HepG2 (cell line): Measurements from ENCODE around the gene PPP1R3F. TPM values are rescaled to one million over a fixed set of nuclear protein-coding genes. Genes with fewer than 3 reads are reported as not detected.

Source experiments
- ATAC-seq: fragments of 200-7000 bp; cut with Tn5 transposase; 3 replicates; pipeline ENCODE4 v1.9.1; 2020; ENCODE audit warnings: mild to moderate bottlenecking, moderate library complexity
- BruUV-seq: library from RNA; stranded (reverse); fragments of 400-500 nt; replicated peaks from 2 replicates; lab custom pipeline; 2021; lab: Mats Ljungman, UMichigan
- CTCF ChIA-PET: fragments of 300-600 bp; formaldehyde crosslinking; extraction: SDS; loops from one replicate; lab custom pipeline; 2021; ENCODE audit warnings: low total read pairs, inconsistent platforms, low intra/inter-chr PET ratio; lab: Yijun Ruan, JAX
- POLR2A ChIA-PET: fragments of 350-600 bp; sonication (Branson Sonifier 250); formaldehyde crosslinking; loops from one replicate; lab custom pipeline; 2020; ENCODE audit warnings: antibody characterized with exemption, inconsistent platforms; lab: Yijun Ruan, JAX
- DNase-seq: peaks from one replicate; pipeline ENCODE4 v3.0.0-alpha.2; 2015; ENCODE audit warnings: low spot score
- FAIRE-seq: peaks from 3 replicates; lab custom pipeline; 2011; peaks lifted over from hg19 to GRCh38; lab: Jason Lieb, UNC
- H2AFZ ChIP-seq: one replicate; pipeline ENCODE4 v1.6.1; 2011; ENCODE audit warnings: low read length, inconsistent platforms
- H3K27ac ChIP-seq: fragments of 300-600 bp; 3 replicates; pipeline ENCODE4 v1.8.0; 2011; ENCODE audit warnings: mixed run types, mild to moderate bottlenecking, mixed read lengths, low read length, inconsistent platforms; ENCODE audit not compliant: insufficient read depth; ENCODE audit errors: extremely low read length
- H3K27me3 ChIP-seq, 2 experiments: fragments of 200-600 bp in 1 of 2; 2 replicates in 1 of 2; 3 replicates in 1 of 2; pipeline versions ENCODE4 v1.6.0 to v1.8.0; 2011; ENCODE audit warnings: low read length in 2 of 2, mild to moderate bottlenecking in 2 of 2, moderate library complexity in 2 of 2, inconsistent platforms in 1 of 2; ENCODE audit not compliant: insufficient read depth in 2 of 2, control insufficient read depth in 1 of 2
- H3K36me3 ChIP-seq, 2 experiments: fragments of 200-600 bp in 1 of 2; replicated peaks in 1 of 2; 2 replicates in 1 of 2; 3 replicates in 1 of 2; pipeline versions ENCODE4 v1.5.1 to v1.8.0; 2011; ENCODE audit warnings: low read length in 2 of 2, inconsistent platforms in 1 of 2; ENCODE audit not compliant: insufficient read depth in 2 of 2, control insufficient read depth in 1 of 2
- H3K4me1 ChIP-seq: 2 replicates; pipeline ENCODE4 v1.5.1; 2012; ENCODE audit warnings: low read length, inconsistent platforms; ENCODE audit not compliant: insufficient read depth
- H3K4me2 ChIP-seq: 2 replicates; pipeline ENCODE4 v1.6.0; 2011; ENCODE audit warnings: low read depth, low read length, inconsistent platforms
- H3K4me3 ChIP-seq, 3 experiments: fragments of 200-600 bp in 1 of 3; sonication (generic), shearing (Covaris generic) in 1 of 3; replicated peaks in 1 of 3; 2 replicates each; pipeline ENCODE4 v1.5.1; 2011 to 2016; ENCODE audit warnings: low read length in 3 of 3, inconsistent platforms in 2 of 3, low read depth in 2 of 3, mild to moderate bottlenecking in 2 of 3, control low read depth in 1 of 3, mixed read lengths in 1 of 3; ENCODE audit not compliant: insufficient read depth in 1 of 3
- H3K79me2 ChIP-seq: one replicate; pipeline ENCODE4 v1.6.1; 2011; ENCODE audit warnings: low read length, inconsistent platforms; ENCODE audit not compliant: insufficient read depth
- H3K9ac ChIP-seq: 2 replicates; pipeline ENCODE4 v1.6.0; 2011; ENCODE audit warnings: mild to moderate bottlenecking, low read depth, low read length, inconsistent platforms; ENCODE audit not compliant: insufficient read depth
- H3K9me3 ChIP-seq: 2 replicates; pipeline ENCODE4 v1.5.1; 2012; ENCODE audit warnings: mild to moderate bottlenecking, low read length
- H4K20me1 ChIP-seq: 2 replicates; pipeline ENCODE4 v1.6.0; 2011; ENCODE audit warnings: inconsistent platforms, mild to moderate bottlenecking, low read length, moderate library complexity; ENCODE audit not compliant: insufficient read depth
- ARID3A ChIP-seq: IDR thresholded peaks from 2 replicates; pipeline ENCODE4 v1.6.1; 2012; ENCODE audit warnings: low read depth, low read length, improper control_type of control experiment
- ATF2 ChIP-seq: sonication (generic); formaldehyde crosslinking; IDR thresholded peaks from 2 replicates; pipeline ENCODE4 v1.4.0; 2020; ENCODE audit warnings: missing genetic modification reagents
- DBP ChIP-seq: sonication (generic); formaldehyde crosslinking; IDR thresholded peaks from 2 replicates; pipeline ENCODE4 v1.4.0; 2020; ENCODE audit warnings: missing genetic modification reagents; ENCODE audit errors: not compliant biosample characterization
- HMGXB3 ChIP-seq: sonication (generic); formaldehyde crosslinking; IDR thresholded peaks from 2 replicates; pipeline ENCODE4 v1.4.0; 2020; ENCODE audit warnings: missing genetic modification reagents, borderline replicate concordance
- HOXA7 ChIP-seq: sonication (generic); formaldehyde crosslinking; IDR thresholded peaks from 2 replicates; pipeline ENCODE4 v1.8.1; 2022; ENCODE audit warnings: mild to moderate bottlenecking, missing genetic modification reagents, moderate library complexity
- KLF16 ChIP-seq, 2 experiments: sonication (generic) in 1 of 2; formaldehyde crosslinking in 1 of 2; IDR thresholded peaks; 2 replicates each; pipeline versions ENCODE4 v1.6.1 to v1.8.0; 2016 to 2023; ENCODE audit warnings: missing genetic modification reagents in 2 of 2, missing compliant biosample characterization in 1 of 2
- MIER3 ChIP-seq: IDR thresholded peaks from 2 replicates; pipeline ENCODE4 v1.6.1; 2016; ENCODE audit warnings: missing compliant biosample characterization, borderline replicate concordance
- MXD1 ChIP-seq: sonication (generic); formaldehyde crosslinking; IDR thresholded peaks from 2 replicates; pipeline ENCODE4 v1.4.0; 2020; ENCODE audit warnings: mild to moderate bottlenecking, missing genetic modification reagents
- PCBP2 ChIP-seq: fragments of 200-400 bp; formaldehyde crosslinking; optimal IDR thresholded peaks from 2 replicates; pipeline ENCODE3; 2018; ENCODE audit warnings: low read length, low read depth; ENCODE audit not compliant: poor library complexity, severe bottlenecking
- RXRA ChIP-seq: sonication (generic); formaldehyde crosslinking; IDR thresholded peaks from 2 replicates; pipeline ENCODE4 v1.5.1; 2020; ENCODE audit warnings: missing genetic modification reagents
- ZFP36L1 ChIP-seq: sonication (generic); formaldehyde crosslinking; IDR thresholded peaks from 2 replicates; pipeline ENCODE4 v1.8.0; 2022; ENCODE audit warnings: mild to moderate bottlenecking, missing genetic modification reagents, moderate library complexity
- ZFX ChIP-seq: sonication (generic); formaldehyde crosslinking; IDR thresholded peaks from 2 replicates; pipeline ENCODE4 v1.4.0; 2020; ENCODE audit warnings: mild to moderate bottlenecking, low read depth, missing genetic modification reagents, moderate library complexity
- ZFYVE20 ChIP-seq: sonication (generic); formaldehyde crosslinking; IDR thresholded peaks from 2 replicates; pipeline ENCODE4 v1.8.0; 2023; ENCODE audit warnings: low read depth, mild to moderate bottlenecking, moderate library complexity, missing genetic modification reagents, borderline replicate concordance
- ZNF121 ChIP-seq: sonication (generic); formaldehyde crosslinking; IDR thresholded peaks from 2 replicates; pipeline ENCODE4 v1.5.0; 2020; ENCODE audit warnings: mild to moderate bottlenecking, missing genetic modification reagents
- ZNF230 ChIP-seq: sonication (generic); formaldehyde crosslinking; IDR thresholded peaks from 2 replicates; pipeline ENCODE4 v1.4.0; 2020; ENCODE audit warnings: mild to moderate bottlenecking, missing genetic modification reagents
- ZNF749 ChIP-seq: sonication (generic); formaldehyde crosslinking; IDR thresholded peaks from 2 replicates; pipeline ENCODE4 v1.8.0; 2022; ENCODE audit warnings: mild to moderate bottlenecking, missing genetic modification reagents, moderate library complexity, borderline replicate concordance
- WGBS: methylation state at CpG from one replicate; pipeline ENCODE4 v1.1.6; 2017; ENCODE audit warnings: low lambda C conversion rate; 5-methylcytosine and 5-hydroxymethylcytosine counted together
- in situ Hi-C: cut with HindIII; loops from 2 replicates; pipeline ENCODE4 v1.10.0; 2017; ENCODE audit warnings: low pct_unique_long_range_greater_than_20kb; ENCODE audit not compliant: extremely low pct_ligation_motif_present
- intact Hi-C: fragments of 100-400 bp; cut with micrococcal nuclease; formaldehyde crosslinking; loops from one replicate; pipeline ENCODE4 v1.10.0; 2022; ENCODE audit not compliant: unreplicated experiment
- polyA plus RNA-seq, 8 experiments: library from polyadenylated mRNA; depleted of rRNA in 3 of 8; stranded (reverse) in 7 of 8; unstranded in 1 of 8; fragments of >200 nt; fragmentation: Illumina TruSeq in 4 of 8; extraction: Trizol in 4 of 8; gene quantifications; 2 replicates each; pipeline versions ENCODE4 v1.2.1 to v1.2.3, GENCODE V29; 2011 to 2016; ENCODE audit warnings: low read depth in 4 of 8, missing spikeins in 1 of 8, mixed read lengths in 1 of 8; ENCODE audit not compliant: insufficient read depth in 1 of 8
- total RNA-seq, 5 experiments: library from RNA; depleted of rRNA; stranded (reverse); fragments of >200 nt; fragmentation: Illumina TruSeq; extraction: Trizol; gene quantifications; 2 replicates each; pipeline ENCODE4 v1.2.3, GENCODE V29; 2016; ENCODE audit warnings: low read depth in 1 of 5

The PPP1R3F gene
- total and polyA plus RNA-seq, 2 of the 13 experiments (the other 11 are each of a cell fraction or from before 2014, with no cell fraction given), result 0.82 to 0.84 TPM

GRCh38 chrX:49251325-49251724 is 18.3 kb upstream of the PPP1R3F start:
- peaks cover 0 to 3% of the 10 kb centered on the region in 2 experiments; a peak in 1 of 5 replicates for H3K36me3 ChIP-seq
- intact Hi-C loops (no loop called here), in situ Hi-C loops (no loop called here)
- H3K9ac ChIP-seq, result no peak overlapping the region
- H3K9me3 ChIP-seq, result no peaks in the 10 kb centered on the region
- H3K27me3 ChIP-seq, result no peaks in the 10 kb centered on the region
- POLR2A ChIA-PET, result no interaction called here
- FAIRE-seq, result no peak
- no peaks in the 10 kb centered on the region for H4K20me1 ChIP-seq
- no TSS peak for BruUV-seq
- no peak for ATAC-seq
- no peak overlapping the region for H3K27ac ChIP-seq
- 92% methylated on average over 11 of the region's 13 CpGs for WGBS
- no peak overlapping the region for H3K4me3 ChIP-seq
- DNase-seq, result no peak
- CTCF ChIA-PET, result no interaction called here
- no peak overlapping the region for H3K4me2 ChIP-seq
- no peaks in the 10 kb centered on the region for H3K4me1 ChIP-seq
- H2AFZ ChIP-seq, result no peak overlapping the region
- no peaks in the 10 kb centered on the region for H3K79me2 ChIP-seq
- TF ChIP-seq ZNF230, result no peak
- no peak for TF ChIP-seq DBP
- TF ChIP-seq ZNF121 (CRISPR knock-in tag), result no peak
- TF ChIP-seq ARID3A, result no peak
- no peak for TF ChIP-seq RXRA (CRISPR knock-in tag)
- TF ChIP-seq ZNF749, result no peak
- no peak for TF ChIP-seq HOXA7 (CRISPR knock-in tag)
- TF ChIP-seq MXD1, result no peak
- no peak for TF ChIP-seq ZFP36L1 (CRISPR knock-in tag)
- no peak for TF ChIP-seq MIER3 (CRISPR knock-in tag)
- TF ChIP-seq KLF16 (CRISPR knock-in tag; IDR thresholded peaks at IDR 0.05), result no peak
- no peak for TF ChIP-seq ZFYVE20 (CRISPR knock-in tag)
- no peak for TF ChIP-seq PCBP2
- TF ChIP-seq ATF2 (CRISPR knock-in tag), result no peak
- no peak for TF ChIP-seq ZFX (CRISPR knock-in tag)
- TF ChIP-seq HMGXB3 (CRISPR knock-in tag), result no peak
